Measurements from ENCODE around the gene FOXO1. TPM values are rescaled to one million over a fixed set of nuclear protein-coding genes. Genes with fewer than 3 reads are reported as not detected.

FOXO1 gene
- total and polyA plus RNA-seq, 2 experiments from 2014 or later: 10.5 to 14.0 TPM

- TF ChIP-seq, protein P1, sequence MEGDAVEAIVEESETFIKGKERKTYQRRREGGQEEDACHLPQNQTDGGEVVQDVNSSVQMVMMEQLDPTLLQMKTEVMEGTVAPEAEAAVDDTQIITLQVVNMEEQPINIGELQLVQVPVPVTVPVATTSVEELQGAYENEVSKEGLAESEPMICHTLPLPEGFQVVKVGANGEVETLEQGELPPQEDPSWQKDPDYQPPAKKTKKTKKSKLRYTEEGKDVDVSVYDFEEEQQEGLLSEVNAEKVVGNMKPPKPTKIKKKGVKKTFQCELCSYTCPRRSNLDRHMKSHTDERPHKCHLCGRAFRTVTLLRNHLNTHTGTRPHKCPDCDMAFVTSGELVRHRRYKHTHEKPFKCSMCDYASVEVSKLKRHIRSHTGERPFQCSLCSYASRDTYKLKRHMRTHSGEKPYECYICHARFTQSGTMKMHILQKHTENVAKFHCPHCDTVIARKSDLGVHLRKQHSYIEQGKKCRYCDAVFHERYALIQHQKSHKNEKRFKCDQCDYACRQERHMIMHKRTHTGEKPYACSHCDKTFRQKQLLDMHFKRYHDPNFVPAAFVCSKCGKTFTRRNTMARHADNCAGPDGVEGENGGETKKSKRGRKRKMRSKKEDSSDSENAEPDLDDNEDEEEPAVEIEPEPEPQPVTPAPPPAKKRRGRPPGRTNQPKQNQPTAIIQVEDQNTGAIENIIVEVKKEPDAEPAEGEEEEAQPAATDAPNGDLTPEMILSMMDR (IDR thresholded peaks at IDR 0.05; ENCODE audit: low read depth, low read length): no peak
- peak in 1 of 2 donors; percentile 41 for DNase-seq (ENCODE audit: low read depth in 1 of 2, low spot score in 1 of 2)
Observed at GRCh38 chr13:40569024-40569350, 97.5 kb downstream of the FOXO1 start.

GRCh38 chr13:40568246-40569023, 98.0 kb downstream of the FOXO1 start:
- Histone ChIP-seq H3K4me1 (ENCODE audit: low read depth) (peaks cover 17% of the 10 kb centered on the region), H3K4me3 (no peak overlapping the region), H3K9me3 (ENCODE audit: low read depth) (no peaks in the 10 kb centered on the region), H3K36me3 (no peaks in the 10 kb centered on the region), H3K27me3 (no peaks in the 10 kb centered on the region), H3K27ac (no peak overlapping the region)
- TF ChIP-seq, protein P1 (IDR thresholded peaks at IDR 0.05; ENCODE audit: low read depth, low read length): no peak
- no peak for DNase-seq (ENCODE audit: low read depth in 1 of 2, low spot score in 1 of 2)

More at GRCh38 chr13:40569024-40569350, 97.5 kb downstream of the FOXO1 start:
- H3K4me1 ChIP-seq (ENCODE audit: low read depth): peaks cover 11% of the 10 kb centered on the region
- H3K27me3 ChIP-seq: no peaks in the 10 kb centered on the region
- no peaks in the 10 kb centered on the region for H3K9me3 ChIP-seq (ENCODE audit: low read depth)
- H3K27ac ChIP-seq: no peak overlapping the region
- no peaks in the 10 kb centered on the region for H3K36me3 ChIP-seq
- no peak overlapping the region for H3K4me3 ChIP-seq

DNA sequence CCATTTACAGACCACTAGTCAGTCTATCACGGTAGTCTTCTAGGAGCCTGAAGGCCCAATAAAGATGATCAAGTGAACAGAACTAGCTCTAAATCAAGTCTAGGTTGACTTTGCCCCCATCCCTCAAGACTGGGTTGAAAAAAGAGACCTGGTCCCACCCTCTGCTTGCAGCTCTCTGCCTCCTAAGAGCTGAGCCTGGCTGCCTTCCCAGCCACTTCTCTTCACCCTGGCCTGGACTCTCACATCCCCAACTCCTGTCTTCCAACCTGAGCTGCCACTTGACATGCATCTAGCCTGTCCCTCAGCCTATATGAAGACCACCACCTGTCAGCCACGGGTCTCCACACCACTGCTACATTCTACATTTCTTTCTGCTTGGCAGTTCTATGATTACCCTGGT, 99.6 kb downstream of the FOXO1 start:
- H3K27ac ChIP-seq: no peak overlapping the region
- H3K4me1 ChIP-seq (ENCODE audit: low read depth): peaks cover 18% of the 10 kb centered on the region
- no peak overlapping the region for H3K4me3 ChIP-seq
- H3K27me3 ChIP-seq: no peaks in the 10 kb centered on the region
- DNase-seq (ENCODE audit: low read depth in 1 of 2, low spot score in 1 of 2): no peak
- no peaks in the 10 kb centered on the region for H3K9me3 ChIP-seq (ENCODE audit: low read depth)
- H3K36me3 ChIP-seq: no peaks in the 10 kb centered on the region
- TF ChIP-seq, protein P1 (IDR thresholded peaks at IDR 0.05; ENCODE audit: low read depth, low read length): no peak

DNA sequence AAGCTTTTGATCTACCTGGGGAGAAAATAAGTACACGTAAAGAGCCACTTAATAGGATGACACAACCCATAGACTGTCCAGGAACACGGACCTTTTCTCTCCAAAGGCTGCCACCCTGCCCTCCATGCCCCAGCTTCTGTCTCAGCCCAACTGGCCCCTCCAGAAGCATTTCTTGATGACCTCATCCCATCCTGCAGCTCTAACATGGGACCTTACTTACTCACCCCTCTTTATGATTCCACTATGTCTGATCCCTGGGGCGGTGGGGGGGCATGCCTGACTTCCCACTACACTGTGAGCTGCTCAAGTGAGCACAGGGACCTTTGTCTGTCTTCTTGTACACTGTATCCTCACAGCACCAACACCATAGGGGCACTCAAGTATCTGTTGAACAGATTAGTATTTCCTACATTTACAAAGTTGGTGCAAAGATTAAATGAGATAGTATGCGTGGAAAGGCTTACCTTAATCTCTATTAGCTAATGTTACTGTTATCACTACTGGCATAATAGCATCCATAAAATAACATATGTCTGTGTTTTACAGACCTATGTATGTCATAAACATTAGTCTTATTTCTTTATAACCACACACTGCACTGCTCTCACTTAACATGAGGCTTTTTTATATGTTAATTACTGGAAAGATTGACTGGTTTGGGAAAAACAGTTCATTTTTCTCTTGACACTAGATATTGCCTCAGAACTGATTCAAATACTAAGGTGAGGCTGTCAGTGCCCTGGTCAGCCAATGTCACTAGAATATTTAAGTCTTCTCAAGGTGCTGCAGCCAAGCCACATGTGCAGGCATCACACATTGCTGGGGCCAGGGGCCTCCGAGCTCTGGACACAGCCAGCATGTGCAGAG, 100.9 kb downstream of the FOXO1 start:
- no peaks in the 10 kb centered on the region for H3K9me3 ChIP-seq (ENCODE audit: low read depth)
- TF ChIP-seq, protein P1 (IDR thresholded peaks at IDR 0.05; ENCODE audit: low read depth, low read length): no peak
- peaks cover 18% of the 10 kb centered on the region for H3K4me1 ChIP-seq (ENCODE audit: low read depth)
- no peak for DNase-seq (ENCODE audit: low read depth in 1 of 2, low spot score in 1 of 2)
- H3K36me3 ChIP-seq: no peaks in the 10 kb centered on the region
- H3K27me3 ChIP-seq: no peaks in the 10 kb centered on the region
- no peak overlapping the region for H3K27ac ChIP-seq
- no peak overlapping the region for H3K4me3 ChIP-seq

DNA sequence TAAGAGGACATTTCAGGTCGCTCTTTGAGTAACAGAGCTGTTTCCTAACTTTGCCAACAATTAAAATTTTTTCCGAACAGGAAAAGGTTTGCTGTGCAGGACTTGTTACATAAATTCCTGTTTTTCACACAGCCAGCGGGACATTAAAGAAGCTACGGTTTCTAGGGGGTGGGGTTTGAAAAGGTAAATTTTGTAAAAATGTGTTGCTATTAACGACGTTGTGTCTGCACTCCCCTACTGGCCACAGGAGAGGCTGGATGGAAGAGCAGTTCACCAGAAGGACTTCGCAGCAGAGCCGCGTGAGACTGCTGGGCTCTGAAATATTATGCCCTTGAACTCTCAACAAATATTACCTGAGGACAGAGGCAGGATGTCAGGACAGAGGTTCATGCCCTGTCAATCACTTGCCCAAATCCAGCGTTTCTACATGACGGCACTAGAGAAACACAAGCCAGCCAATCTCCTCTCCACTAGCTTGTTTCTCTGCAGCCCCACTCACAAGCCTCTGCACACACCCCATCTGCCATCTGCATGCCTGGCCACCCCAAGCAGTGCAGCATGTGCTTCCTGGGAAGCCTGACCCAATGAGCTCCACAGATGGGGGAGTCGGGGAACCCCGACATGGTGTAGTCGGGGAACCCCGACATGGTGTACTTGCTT, 102.0 kb downstream of the FOXO1 start:
- H3K4me1 ChIP-seq (ENCODE audit: low read depth): peaks cover 18% of the 10 kb centered on the region
- peak overlapping the region; percentile 53 for H3K27ac ChIP-seq
- peak in 1 of 2 donors; percentile 49 for DNase-seq (ENCODE audit: low read depth in 1 of 2, low spot score in 1 of 2)
- TF ChIP-seq, protein P1 (IDR thresholded peaks at IDR 0.05; ENCODE audit: low read depth, low read length): peak; percentile 29
- no peaks in the 10 kb centered on the region for H3K36me3 ChIP-seq
- no peak overlapping the region for H3K4me3 ChIP-seq
- H3K27me3 ChIP-seq: no peaks in the 10 kb centered on the region
- H3K9me3 ChIP-seq (ENCODE audit: low read depth): no peaks in the 10 kb centered on the region
